ENCODE results near the gene ESPN.

Gene ESPN

DNA sequence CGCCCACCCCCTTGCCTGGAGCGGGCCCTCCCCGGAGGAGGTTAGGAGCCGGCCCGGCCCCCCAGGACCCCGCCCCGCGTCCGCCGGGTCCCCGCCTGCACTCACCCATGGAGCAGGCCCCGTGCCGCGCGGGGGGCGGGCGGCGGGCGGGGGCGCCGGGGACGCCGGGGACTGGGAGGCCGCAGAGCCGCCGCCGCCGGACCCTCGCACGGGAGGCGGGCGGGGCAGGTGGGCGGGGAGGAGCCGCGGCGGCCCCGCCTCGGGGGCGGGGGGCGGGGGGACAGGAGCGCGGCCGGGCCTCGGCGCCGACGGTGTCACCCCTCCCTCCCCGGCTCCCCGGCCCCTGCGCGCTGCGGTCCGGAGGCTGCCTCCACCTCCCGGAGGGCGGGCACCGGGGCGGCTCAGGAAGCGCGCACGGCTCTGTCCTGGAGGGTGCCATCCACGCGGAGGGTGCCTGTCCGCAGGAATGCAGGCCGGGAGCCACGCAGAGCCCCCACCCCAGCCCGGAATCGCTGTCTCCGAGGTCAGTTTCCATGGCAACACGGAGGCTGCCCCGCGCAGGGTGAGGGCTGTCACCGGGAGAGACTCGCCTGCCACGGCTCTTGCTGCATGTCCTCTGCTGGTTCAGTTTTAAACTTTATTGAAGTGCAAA, 72.8 kb downstream of the ESPN start:
- peak; percentile 64 for DNase-seq (ENCODE audit: low read depth)

DNA sequence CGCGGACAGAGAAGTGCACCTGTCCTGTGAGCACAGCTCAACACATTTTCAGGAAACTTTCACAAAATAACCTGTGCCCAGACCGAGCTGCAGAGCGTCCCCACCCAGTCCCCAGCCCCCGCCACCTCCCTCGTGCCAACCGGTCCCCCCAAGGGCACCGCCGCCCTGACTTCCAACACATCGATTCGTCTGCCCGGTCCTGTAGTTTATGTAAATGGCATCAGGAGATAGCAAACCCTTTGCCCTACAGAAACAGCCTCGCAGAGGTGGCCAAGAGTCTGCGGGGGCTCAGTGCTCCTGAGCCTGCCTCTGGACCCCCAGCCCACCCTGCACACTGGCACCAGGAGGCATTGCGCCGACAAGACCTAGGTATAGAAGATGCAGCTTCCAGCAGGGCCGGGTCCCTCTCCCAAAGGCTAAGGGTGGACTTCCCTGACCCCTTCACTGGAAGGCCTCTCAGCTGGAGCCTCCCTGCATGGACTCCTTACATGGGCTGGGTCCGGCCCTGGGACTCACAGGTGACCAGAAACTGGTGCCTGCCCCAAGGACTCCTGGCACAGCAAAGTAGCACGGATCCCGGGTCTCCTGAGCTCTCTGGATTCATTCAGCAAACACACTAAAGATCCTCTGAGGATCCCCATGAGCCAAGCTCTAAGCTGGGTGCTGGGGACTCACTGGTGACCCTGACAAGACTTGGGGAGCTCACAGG, 73.4 kb downstream of the ESPN start:
- no peak for DNase-seq (ENCODE audit: low read depth)

DNA sequence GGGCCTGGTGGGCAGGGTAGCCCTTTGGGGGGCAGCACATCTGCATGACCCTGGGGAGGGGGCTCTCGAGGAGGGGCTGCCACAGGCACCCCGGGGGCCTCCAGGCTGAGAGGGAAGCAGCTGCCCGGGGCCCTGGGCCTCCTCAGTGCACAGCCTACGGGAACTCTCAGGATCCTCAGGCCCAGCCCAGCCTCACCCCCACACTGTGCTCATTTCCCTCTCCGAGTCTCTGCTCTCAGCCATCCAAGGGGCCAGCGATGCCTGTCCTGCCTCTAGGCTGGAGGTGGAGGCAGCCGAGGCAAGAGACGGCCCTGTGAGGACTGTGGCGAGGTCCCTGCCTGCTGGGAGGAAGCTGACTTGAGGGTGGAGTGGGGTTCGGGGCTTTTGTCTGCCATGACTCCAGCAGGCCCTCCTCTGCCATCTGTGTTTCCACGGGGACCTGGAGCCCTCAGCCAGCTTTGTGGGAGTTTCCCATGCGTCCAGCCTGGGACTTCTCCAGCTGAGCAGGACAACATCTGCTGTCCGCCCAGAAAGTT, 74.1 kb downstream of the ESPN start:
- no peak for DNase-seq (ENCODE audit: low read depth)

DNA sequence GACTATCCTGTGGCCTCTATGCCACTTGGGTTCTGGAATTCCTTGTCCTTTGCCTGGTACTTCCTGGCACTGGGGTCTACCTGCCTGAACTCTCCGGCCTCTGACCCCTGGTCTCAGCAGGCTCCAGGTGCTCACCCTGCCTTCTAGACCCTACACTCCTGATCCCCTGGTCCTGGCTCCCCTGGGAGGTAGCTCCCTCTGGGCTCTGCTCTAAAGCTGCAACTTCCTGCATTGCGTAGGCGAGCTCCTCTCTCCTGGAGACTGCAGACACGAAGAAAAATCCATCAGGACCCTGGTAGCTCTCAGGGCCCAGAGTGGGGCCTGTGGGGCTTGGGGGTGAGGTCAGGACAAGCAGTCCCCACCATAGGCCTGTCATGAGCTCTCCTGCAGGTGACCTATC, 74.7 kb downstream of the ESPN start:
- DNase-seq (ENCODE audit: low read depth), result no peak

DNA sequence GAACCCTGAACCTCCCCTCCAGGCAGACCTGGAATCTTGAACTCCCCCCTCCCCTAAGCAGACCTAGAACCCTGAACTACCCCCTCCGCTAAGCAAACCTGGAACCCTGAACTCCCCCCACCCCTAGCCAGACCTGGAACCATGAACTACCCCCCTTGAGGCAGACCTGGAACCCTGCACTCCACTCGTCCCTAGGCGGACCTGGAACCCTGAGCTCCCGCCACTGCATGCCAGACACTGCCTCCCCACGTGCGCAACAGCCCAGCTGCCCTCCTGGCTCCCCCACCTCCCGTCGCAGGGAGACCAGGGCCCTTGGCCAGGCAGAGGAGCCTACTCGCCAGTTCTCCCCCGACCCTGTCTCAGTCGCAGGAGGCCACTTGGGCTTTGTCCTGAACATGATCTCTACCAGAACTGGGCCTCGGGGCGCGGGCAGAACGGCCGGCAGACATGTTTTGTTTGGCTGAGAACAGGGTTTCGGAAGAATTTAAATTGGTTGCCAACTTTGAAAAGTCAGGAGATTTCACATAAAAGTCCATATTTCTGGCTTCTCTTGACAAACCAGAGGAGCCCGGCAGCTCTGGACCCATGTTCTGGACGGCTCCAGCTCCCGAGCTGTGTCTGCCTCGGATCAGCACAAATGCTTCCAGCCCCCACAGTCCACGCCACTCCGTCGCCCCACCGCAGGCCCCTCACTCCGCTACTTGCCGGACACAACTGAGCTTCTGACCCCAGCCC, 76.1 kb downstream of the ESPN start:
- no peak for DNase-seq (ENCODE audit: low read depth)

DNA sequence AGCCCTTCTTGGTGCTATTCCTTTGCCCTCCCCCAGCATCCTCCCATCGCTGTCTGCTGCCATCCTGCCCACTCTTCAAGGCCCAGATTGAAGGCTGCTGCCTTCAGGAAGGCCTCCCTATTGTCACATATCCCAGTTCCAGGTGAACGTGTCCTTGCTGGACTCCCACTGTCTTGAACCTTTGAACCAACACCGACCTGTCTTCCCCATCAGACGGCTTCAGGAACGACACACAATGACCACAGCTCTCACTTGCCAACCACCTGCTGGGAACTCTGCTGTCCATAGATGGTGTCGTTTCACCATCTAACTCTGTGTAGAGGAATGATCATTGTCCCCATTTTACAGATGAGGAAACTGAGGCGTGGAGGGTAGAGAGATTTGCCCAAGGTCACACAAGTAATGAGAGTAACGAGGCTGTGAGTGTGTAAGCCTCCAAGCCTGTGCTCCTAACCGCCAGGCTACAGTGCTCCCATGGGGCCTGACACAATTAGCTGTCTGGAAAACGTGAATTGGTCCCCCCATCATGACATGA, 76.8 kb downstream of the ESPN start:
- no peak for DNase-seq (ENCODE audit: low read depth)

DNA sequence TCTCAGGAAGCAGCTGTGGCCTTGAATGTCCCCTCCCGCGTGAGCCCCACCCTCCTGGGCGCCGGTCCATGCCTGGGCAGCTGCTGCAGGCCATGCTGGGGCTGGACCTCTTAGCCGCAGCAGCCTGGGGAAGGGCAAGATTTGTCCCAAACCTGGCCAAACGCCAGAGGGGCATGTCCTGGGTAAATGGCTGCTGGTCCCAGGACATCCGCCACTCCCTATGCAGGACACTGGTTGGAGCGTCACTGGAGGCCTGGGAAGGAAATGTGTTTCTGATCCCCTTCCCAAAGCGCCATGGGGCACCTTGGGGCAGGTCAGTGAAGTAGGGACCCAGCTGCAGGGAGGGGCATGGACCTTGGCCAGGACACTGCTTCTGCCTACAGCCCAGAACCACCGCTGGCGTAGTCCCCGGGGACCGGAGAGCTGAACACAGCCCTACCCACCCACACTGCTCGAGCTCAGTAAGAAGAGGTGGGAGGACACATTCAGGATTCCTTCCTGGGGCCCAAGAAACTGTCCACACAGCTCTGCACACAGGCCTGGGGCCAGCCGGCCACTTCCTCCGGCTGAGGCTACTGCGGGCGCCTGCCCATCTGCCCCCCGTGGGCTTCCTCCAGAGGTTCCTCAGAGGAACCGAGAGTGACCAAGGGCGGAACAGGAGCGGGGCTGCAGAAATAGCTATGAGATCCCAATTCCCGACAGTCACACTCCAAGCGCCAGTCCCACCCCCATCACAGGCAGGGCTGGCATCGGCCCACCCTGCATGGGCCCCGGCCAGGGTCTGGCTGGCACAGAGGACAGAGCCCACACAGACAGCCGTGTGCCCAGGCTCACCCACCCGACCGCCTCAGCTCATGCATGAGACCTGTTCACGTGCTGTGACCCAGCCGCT, 77.7 kb downstream of the ESPN start:
- no peak for DNase-seq (ENCODE audit: low read depth)

DNA sequence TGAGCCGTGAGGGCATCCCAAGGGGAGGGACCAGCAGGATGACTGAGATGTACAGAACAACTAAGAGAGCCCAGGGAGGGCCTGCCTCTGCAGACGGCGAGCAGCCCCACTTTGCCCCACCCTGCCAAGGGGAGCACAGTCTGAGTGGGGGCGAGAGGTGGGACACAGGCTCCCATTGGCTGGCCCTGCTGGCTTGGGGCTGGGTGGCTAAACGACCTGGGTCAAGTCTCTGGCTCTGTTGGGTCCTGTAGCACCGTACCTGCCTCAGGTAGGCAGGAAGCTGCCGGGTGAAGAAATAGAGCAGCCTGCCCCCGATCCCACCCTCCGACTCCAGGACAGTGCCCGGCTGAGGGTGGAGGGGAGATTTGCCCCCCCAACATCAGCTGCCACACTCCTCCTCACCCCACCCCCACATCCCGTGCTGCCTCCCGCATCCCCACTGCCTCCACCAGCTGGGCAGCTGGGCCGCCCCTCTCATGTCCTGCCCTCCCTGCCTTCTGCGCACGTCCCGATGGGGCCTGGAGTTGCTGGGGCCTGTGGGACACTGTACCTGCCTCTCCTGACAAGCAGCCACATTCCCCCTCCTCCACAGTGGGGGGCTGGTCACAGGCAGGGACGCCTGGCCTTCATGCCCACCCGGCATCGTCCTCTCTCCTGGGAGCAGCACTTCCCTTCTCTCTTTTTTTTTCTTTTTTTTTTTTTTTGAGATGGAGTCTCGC, 79.5 kb downstream of the ESPN start:
- DNase-seq (ENCODE audit: low read depth), result no peak

DNA sequence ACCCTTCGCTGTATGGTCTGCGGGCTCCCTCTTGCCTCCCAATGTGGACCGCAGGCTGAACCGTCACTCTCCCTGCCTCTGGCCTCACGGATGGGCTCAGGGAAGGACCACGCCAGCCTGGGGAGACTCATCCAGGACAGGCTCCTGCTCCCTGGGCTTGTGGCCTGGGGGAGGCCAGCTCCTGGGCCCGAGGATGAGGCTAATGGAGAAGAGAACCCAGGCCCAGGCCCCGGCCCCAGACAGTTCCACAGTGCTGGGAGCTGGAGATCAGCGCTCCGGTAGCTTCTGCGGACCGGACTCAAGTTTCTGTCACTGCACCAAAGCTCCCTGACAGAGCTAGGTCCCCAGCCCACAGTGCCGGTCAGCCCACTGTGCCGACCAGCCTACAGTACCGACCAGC, 80.3 kb downstream of the ESPN start:
- no peak for DNase-seq (ENCODE audit: low read depth)

DNA sequence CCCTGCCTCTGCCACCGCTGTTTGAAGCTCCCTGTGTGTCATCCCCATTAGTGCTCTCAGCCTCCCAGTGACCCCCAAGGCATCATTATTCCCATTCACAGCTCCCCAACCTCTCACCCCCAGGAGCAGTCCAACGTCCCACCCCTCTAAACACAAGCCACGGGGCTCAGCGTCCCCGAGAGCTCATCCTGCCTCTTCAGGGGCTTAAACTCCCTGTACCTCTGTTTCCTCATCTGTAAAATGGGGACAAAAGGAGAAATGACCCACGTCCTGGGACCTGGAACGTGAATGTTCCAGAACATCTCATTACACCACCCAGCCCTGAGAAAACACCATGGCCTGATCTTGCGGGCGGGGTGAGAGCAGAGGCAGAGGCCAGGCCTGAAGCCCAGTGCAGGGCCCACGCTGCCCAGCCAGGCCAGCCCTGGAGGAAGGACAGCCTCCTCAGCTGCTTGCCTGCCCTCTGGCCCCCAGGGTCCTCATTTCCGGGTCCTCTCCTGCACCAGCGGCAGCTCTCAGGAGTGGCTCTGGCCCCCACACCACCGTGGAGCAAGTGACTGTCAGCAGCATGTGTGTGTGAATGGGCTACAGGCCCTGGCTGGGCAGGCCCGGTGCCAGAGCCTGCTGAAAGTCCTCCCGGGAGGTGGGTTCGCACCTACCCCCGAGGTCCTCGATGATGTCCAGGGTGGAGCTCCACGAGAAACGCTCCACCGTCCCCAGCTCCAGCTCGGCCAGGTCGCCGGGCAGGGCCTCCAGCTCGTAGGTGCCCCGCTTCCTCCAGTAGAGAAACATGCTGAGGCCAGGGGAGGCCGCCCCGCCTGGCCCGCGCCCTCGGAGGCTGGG, 81.0 kb downstream of the ESPN start:
- DNase-seq (ENCODE audit: low read depth), result no peak

DNA sequence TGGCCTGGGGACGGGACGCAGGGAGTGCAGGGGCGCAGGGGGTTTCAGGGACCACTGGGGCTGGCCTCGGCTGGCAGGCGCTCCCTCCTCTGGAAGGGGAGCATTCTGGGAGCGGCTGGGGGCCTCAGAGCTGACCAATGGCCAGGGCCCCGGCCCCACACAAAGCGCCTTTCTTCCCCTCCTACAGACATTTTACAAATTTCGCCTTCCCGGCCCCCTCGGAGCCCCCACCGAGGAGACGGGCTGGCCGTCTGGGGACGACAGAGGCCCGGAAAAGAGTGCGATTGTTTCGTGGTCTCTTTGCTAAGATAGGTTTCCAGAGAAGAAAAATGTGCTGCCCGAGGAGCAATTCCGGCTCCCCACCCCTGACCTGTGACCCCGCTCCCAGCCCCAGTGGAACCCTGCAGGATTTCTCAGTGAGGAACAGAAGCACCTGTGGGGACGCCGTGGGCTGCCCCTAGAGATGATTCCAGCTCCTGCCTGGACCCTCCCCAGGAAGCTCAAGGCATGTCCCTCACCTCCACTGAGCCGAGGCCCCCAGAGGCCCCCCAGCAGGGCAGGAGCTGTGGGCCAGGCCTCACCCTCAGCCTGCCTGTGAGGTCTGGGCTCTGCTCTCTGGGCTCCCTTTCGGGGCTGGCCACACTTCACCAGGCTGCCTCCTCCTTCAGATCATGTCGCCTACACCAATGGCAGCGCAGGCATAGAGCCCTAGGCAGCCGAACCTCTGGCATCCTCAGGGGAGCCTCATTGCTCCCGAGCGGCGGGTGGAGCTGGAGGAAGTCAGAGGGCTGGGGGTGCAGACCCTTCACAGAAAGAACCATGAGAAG, 81.8 kb downstream of the ESPN start:
- DNase-seq (ENCODE audit: low read depth), result no peak

DNA sequence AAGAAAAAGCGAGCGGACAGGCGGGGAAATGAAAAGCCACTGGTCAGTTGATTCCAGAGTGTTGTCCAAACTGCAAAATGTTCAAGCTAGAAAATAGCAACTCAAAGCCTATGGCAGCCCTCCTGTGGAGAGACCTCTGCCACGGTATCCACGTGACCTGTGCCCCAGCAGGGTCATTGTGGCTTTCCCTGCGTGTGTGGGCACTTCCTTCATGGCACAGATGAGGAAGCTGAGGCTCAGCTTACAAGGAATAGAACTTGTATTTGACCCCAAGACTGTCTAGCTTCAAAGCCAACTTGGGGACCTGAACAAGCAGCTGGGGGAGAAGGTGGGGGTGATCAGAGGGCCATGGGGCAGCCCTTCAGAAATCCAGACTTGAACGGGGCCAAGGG, 82.5 kb downstream of the ESPN start:
- no peak for DNase-seq (ENCODE audit: low read depth)

DNA sequence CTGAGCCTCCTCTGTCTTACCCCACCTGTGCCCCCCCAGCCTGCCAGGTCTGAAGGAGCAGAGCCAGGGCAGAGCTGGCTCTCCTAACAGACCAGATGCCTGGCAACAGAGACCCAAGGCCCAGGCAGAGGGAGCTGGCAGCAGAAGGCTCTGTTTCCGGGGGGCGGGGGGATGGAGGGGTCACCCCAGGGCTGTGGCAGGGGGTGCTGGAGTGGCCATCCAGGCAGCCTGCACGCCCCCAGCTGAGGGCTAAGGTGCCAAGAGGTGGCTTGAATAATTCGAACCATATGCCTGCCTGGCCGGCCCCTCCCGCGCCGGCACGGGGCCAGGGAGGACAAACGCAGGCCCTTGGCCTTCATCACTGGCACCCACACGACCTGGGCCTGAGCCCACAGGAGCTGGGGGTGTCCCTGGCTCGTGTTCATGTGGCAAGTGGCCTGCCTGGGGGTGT, 82.9 kb downstream of the ESPN start:
- DNase-seq (ENCODE audit: low read depth), result no peak

DNA sequence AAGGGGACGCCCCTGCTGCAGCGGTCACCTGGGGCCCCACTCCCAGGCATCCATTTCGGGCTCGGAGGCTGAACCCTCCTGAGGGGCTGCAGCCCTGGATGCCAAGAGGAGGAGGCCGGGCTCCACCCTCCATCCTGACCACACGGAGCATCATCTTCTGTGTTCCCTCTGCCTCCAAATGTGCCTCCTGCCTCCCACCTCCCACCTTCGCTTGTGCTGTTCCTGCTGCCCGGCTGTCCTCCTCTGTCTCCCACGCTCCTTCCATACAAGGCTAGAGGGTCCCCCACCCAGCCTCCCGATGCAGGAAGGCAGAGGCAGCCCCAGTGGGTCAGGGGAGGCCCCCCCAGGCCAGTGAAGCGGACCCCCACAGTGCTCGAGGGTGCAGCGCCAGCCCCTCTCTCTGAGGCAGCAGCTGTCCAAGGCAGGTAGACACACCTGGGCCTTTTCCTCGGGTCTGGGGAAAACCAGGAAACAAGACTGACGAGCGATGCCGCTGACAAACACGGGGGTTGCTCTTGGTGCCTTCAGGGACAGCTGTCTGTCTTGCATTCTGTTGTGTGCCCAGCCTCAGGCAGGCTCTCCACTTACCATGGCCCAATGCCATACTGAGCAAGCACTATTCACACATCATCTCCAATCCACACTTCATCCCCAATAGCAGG, 83.7 kb downstream of the ESPN start:
- no peak for DNase-seq (ENCODE audit: low read depth)

DNA sequence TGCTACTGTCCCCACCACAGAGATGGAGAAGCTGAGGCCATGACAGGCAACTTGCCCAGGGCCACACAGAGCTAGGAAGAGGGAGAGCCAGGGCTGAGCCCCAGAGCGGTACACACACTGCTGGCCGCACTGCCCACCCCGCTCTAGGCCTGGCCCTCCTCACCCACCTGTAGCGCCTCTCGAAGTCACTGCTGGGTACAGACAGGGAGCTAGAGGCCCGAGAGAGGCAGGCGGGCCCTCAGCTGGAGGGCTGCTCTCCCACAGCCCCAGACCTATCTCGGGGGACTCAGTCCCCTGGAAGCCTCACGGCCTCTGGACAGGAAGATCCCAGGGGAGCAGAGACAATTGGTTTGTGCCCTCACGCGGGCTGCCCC, 84.2 kb downstream of the ESPN start:
- no peak for DNase-seq (ENCODE audit: low read depth)

DNA sequence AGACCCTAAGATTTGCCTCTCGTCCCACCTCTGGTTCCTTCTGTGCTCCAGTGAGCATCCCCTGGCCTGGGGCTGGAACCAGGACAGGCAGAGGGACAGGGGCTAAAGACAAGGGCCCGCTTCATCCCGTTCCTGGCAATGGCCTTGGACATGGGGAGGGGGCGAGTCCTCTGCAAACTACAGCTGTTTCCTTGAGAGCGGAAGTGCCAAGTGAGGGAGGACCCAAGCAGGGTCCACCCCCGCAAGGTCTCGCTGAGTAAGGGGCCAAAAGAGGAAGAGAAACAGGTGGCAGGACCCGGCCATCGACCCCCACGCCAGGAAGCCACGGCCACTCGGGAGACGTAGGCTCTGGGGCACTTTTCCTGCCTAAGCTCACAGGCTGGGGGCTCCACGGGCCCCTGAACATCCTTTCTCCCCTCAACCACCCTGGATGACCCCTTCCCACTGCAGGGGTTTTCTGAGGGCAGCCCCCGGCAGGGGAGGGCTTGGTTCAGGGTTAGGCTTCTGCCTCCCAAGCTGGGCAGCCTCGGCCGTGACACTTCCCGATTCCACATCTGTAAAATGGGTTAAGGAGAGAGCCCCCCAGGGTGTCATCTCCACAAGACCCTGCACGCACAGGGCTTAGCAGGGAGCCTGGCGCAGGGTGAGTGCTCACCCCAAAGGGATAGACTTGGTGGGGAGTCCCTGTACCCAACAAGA, 84.8 kb downstream of the ESPN start:
- DNase-seq (ENCODE audit: low read depth), result no peak

DNA sequence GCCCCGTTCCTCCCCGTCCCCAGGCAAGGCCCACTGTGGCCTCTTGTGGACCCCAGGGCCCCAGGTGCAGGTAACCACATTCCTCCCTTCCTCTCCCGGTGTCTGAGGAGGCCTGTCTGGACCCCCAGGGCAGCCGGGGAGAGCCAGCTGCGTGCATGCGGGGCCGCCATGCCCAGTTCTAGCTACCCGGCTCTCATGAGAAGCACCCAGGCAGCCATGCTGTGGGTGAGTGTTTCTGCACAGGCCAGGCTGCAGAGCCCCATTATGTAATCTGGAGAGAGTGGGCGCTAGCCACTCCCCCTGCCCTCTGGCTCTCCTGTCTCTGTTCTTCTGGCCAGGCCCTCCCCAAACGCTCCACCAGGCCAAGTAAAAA, 85.3 kb downstream of the ESPN start:
- no peak for DNase-seq (ENCODE audit: low read depth)

DNA sequence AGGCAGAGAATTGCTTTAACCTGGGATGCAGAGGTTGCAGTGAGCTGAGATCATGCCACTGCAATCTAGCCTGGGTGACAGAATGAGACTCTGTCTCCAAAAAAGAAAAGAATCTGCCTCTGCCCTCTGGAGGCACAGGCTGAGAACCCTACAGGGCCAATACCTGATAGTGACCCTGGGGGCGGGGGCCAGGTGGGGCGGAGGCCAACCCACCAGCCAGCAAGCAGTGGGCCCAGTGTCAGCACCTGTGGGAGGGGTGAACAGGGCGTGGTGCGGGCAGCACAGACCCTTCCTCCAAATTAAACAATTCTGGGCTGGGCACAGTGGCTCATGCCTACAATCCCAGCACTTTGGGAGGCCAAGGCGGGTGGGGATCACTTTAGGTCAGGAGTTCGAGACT, 85.9 kb downstream of the ESPN start:
- no peak for DNase-seq (ENCODE audit: low read depth)

All from ELR (cell line).